GM03348 (cell line): ENCODE measurements around the gene PTPRN2.
"Not testable (repeated sequence)": the region's sequence is repeated elsewhere in the genome, so short reads cannot be mapped to it uniquely, and the experiment has no call there.

Source experiments
- DNase-seq: peaks from one replicate; pipeline ENCODE4 v3.0.0; 2012; ENCODE audit warnings: low spot score

Gene PTPRN2

GRCh38 chr7:158322616-158323530 is 264.8 kb downstream of the PTPRN2 start:
- no peak for DNase-seq

GRCh38 chr7:158321936-158322615 is 265.5 kb downstream of the PTPRN2 start:
- DNase-seq, result no peak

GRCh38 chr7:158321056-158321700 is 266.4 kb downstream of the PTPRN2 start:
- no peak for DNase-seq

- no peak for DNase-seq
Observed at GRCh38 chr7:158320328-158320727, 267.3 kb downstream of the PTPRN2 start.

GRCh38 chr7:158318511-158318913 is 269.1 kb downstream of the PTPRN2 start:
- DNase-seq, result no peak

- DNase-seq, result no peak
Observed at GRCh38 chr7:158317238-158318205, 270.1 kb downstream of the PTPRN2 start.

- no peak for DNase-seq
Observed at GRCh38 chr7:158316466-158317031, 271.1 kb downstream of the PTPRN2 start.

- DNase-seq, result no peak
Observed at GRCh38 chr7:158315881-158316280, 271.7 kb downstream of the PTPRN2 start.

GRCh38 chr7:158315326-158315725 is 272.3 kb downstream of the PTPRN2 start:
- no peak for DNase-seq

GRCh38 chr7:158314394-158314793 is 273.2 kb downstream of the PTPRN2 start:
- no peak for DNase-seq

- DNase-seq, result no peak
Observed at GRCh38 chr7:158313931-158314330, 273.7 kb downstream of the PTPRN2 start.

GRCh38 chr7:158312789-158313188 is 274.8 kb downstream of the PTPRN2 start:
- DNase-seq, result no peak

- no peak for DNase-seq
Observed at GRCh38 chr7:158311791-158312190, 275.8 kb downstream of the PTPRN2 start.

- DNase-seq, result no peak
Observed at GRCh38 chr7:158310924-158311666, 276.5 kb downstream of the PTPRN2 start.

GRCh38 chr7:158309868-158310763 is 277.5 kb downstream of the PTPRN2 start:
- no peak for DNase-seq

- DNase-seq, result no peak
Observed at GRCh38 chr7:158308001-158308400, 279.6 kb downstream of the PTPRN2 start.

- DNase-seq, result not testable (repeated sequence)
Observed at GRCh38 chr7:158304072-158304471, 283.6 kb downstream of the PTPRN2 start.

- DNase-seq, result no peak
Observed at GRCh38 chr7:158303121-158303520, 284.5 kb downstream of the PTPRN2 start.

GRCh38 chr7:158302274-158303070 is 285.2 kb downstream of the PTPRN2 start:
- no peak for DNase-seq
